ENCODE results near the gene IL36RN. TPM values are rescaled to one million over a fixed set of nuclear protein-coding genes. Genes with fewer than 3 reads are reported as not detected.

Gene IL36RN
- total and polyA plus RNA-seq, 4 donors: not detected

- H3K27me3 ChIP-seq (ENCODE audit: control insufficient read depth in 4 of 4, insufficient read depth in 4 of 4, low read length in 3 of 4): no peaks in the 10 kb centered on the region
- H3K9ac ChIP-seq (ENCODE audit: low read depth in 1 of 2, low read length in 2 of 2): no peak overlapping the region
- 80% methylated on average over 8 of the region's 8 CpGs for WGBS
- peaks cover 0 to 4% (median 0%) of the 10 kb centered on the region in 4 donors for H3K9me3 ChIP-seq (ENCODE audit: control insufficient read depth in 4 of 4, low read length in 3 of 4)
- peaks cover 0 to 23% (median 15%) of the 10 kb centered on the region in 4 donors for H3K4me1 ChIP-seq (ENCODE audit: control insufficient read depth in 4 of 4, insufficient read depth in 4 of 4, low read length in 3 of 4)
- no peak overlapping the region for H3K27ac ChIP-seq (ENCODE audit: low read depth in 1 of 2, low read length in 2 of 2)
- TF ChIP-seq RAD21 (IDR thresholded peaks at IDR 0.05): no peak
- TF ChIP-seq HNF4G (IDR thresholded peaks at IDR 0.05): no peak
- TF ChIP-seq RXRA (IDR thresholded peaks at IDR 0.05): no peak
- TF ChIP-seq CTCF (IDR thresholded peaks at IDR 0.05; ENCODE audit: low read depth, low read length, missing input control): no peak
- no peak for TF ChIP-seq YY1 (IDR thresholded peaks at IDR 0.05)
- TF ChIP-seq FOXA2 (IDR thresholded peaks at IDR 0.05): no peak
- TF ChIP-seq ATF3 (IDR thresholded peaks at IDR 0.05): no peak
- no peak for TF ChIP-seq REST (IDR thresholded peaks at IDR 0.05)
- no peak for TF ChIP-seq FOXA1 (IDR thresholded peaks at IDR 0.05)
- no peak for TF ChIP-seq NR2F2 (IDR thresholded peaks at IDR 0.05)
- no peak for TF ChIP-seq SP1 (IDR thresholded peaks at IDR 0.05)
- TF ChIP-seq JUND (IDR thresholded peaks at IDR 0.05): no peak
- no peak for TF ChIP-seq MAX (IDR thresholded peaks at IDR 0.05)
- no peak for TF ChIP-seq GABPA (IDR thresholded peaks at IDR 0.05 in 1 of 2, conservative IDR thresholded peaks at IDR 0.05 in 1 of 2)
- no peak for TF ChIP-seq EGR1 (IDR thresholded peaks at IDR 0.05; ENCODE audit: low read depth in 2 of 2)
- no peak for TF ChIP-seq ZBTB33 (IDR thresholded peaks at IDR 0.05)
- H3K4me3 ChIP-seq (ENCODE audit: low read depth in 1 of 3, low read length in 3 of 3): no peak overlapping the region
- H3K36me3 ChIP-seq (ENCODE audit: control insufficient read depth in 4 of 4, insufficient read depth in 3 of 4, low read depth in 1 of 4, low read length in 3 of 4): no peaks in the 10 kb centered on the region
- no peak for DNase-seq (ENCODE audit: low spot score)
Observed at GRCh38 chr2:113083296-113083695, 24.3 kb downstream of the IL36RN start.

Data from liver (tissue), 9 donors.